ENCODE data around the gene AFF1. TPM values are rescaled to one million over a fixed set of nuclear protein-coding genes. Genes with fewer than 3 reads are reported as not detected.

AFF1 gene
- total and polyA plus RNA-seq, 7 donors: 7.2 to 100 (median 61.7) TPM

- Histone ChIP-seq H3K9me3 (no peaks in the 10 kb centered on the region), H3K4me3 (no peak overlapping the region), H3K27me3 (no peaks in the 10 kb centered on the region), H3K36me3 (no peaks in the 10 kb centered on the region), H3K27ac (peak overlapping the region; percentile 68 to 84 (median 76)), H3K4me1 (peaks cover 0 to 94% (median 85%) of the 10 kb centered on the region in 4 donors)
- TF ChIP-seq EP300 (IDR thresholded peaks at IDR 0.05): no peak
- TF ChIP-seq POLR2AphosphoS5 (IDR thresholded peaks at IDR 0.05): no peak
- TF ChIP-seq POLR2A (IDR thresholded peaks at IDR 0.05): no peak
- peak; percentile 11 to 36 (median 24) for TF ChIP-seq CTCF (IDR thresholded peaks at IDR 0.05)
- intact Hi-C loops (cut with DNase I): loop anchor here (5.0 kb wide), 1 partner anchor 64 kb away; no protein-coding TSS in a partner anchor
- no peak for DNase-seq
- WGBS, 2 donors: 48 to 56% methylated on average over 7 of the region's 7 CpGs
Observed at GRCh38 chr4:87058356-87059073, 123.7 kb downstream of the AFF1 start.

- intact Hi-C loops (cut with DNase I): loop anchor here (5.0 kb wide), 1 partner anchor 54 kb away; no protein-coding TSS in a partner anchor
- Histone ChIP-seq H3K9me3 (no peaks in the 10 kb centered on the region), H3K4me3 (no peak overlapping the region), H3K27ac (peak overlapping the region; percentile 39 to 84 (median 76)), H3K36me3 (no peaks in the 10 kb centered on the region), H3K4me1 (peaks cover 0 to 76% (median 63%) of the 10 kb centered on the region in 4 donors), H3K27me3 (no peaks in the 10 kb centered on the region)
- TF ChIP-seq POLR2AphosphoS5 (IDR thresholded peaks at IDR 0.05): peak; percentile 33 to 87 (median 75)
- TF ChIP-seq POLR2A (IDR thresholded peaks at IDR 0.05): no peak
- TF ChIP-seq EP300 (IDR thresholded peaks at IDR 0.05): peak in 3 of 4 donors; percentile 13 to 89 (median 71)
- TF ChIP-seq CTCF (IDR thresholded peaks at IDR 0.05): no peak
- no peak for DNase-seq
- 22 to 70% methylated on average over 5 of the region's 5 CpGs for WGBS, 2 donors
Observed at GRCh38 chr4:87060957-87061356, 126.1 kb downstream of the AFF1 start.

- Histone ChIP-seq H3K4me3 (no peak overlapping the region), H3K27ac (no peak overlapping the region), H3K36me3 (no peaks in the 10 kb centered on the region), H3K4me1 (peaks cover 0 to 69% (median 58%) of the 10 kb centered on the region in 4 donors), H3K9me3 (no peaks in the 10 kb centered on the region), H3K27me3 (no peaks in the 10 kb centered on the region)
- 79 to 81% methylated on average over 6 of the region's 6 CpGs for WGBS, 2 donors
- intact Hi-C loops (cut with DNase I): loop anchor here (5.0 kb wide), 1 partner anchor 473 kb away; the partner anchor contains the start of gene PTPN13
- TF ChIP-seq EP300 (IDR thresholded peaks at IDR 0.05) (no peak), CTCF (IDR thresholded peaks at IDR 0.05) (no peak), POLR2A (IDR thresholded peaks at IDR 0.05) (no peak)
- no peak for DNase-seq
Observed at GRCh38 chr4:87065021-87065420, 130.2 kb downstream of the AFF1 start.

- H3K36me3 ChIP-seq: no peaks in the 10 kb centered on the region
- 56 to 82% methylated on average over 4 of the region's 4 CpGs for WGBS, 2 donors
- peak overlapping the region in 2 of 4 donors; percentile 86 to 87 for H3K27ac ChIP-seq
- peaks cover 0 to 69% (median 58%) of the 10 kb centered on the region in 4 donors for H3K4me1 ChIP-seq
- no peaks in the 10 kb centered on the region for H3K27me3 ChIP-seq
- no peak overlapping the region for H3K4me3 ChIP-seq
- TF ChIP-seq POLR2AphosphoS5 (IDR thresholded peaks at IDR 0.05) (no peak), EP300 (IDR thresholded peaks at IDR 0.05) (no peak), CTCF (IDR thresholded peaks at IDR 0.05) (no peak), POLR2A (IDR thresholded peaks at IDR 0.05) (no peak)
- intact Hi-C loops (cut with DNase I): loop anchor here (5.0 kb wide), 1 partner anchor 474 kb away; the partner anchor contains the start of gene PTPN13
- no peaks in the 10 kb centered on the region for H3K9me3 ChIP-seq
- DNase-seq: no peak
Observed at GRCh38 chr4:87066403-87067123, 131.8 kb downstream of the AFF1 start.
